H1 (cell line): ENCODE results near the gene MKKS. TPM values are rescaled to one million over a fixed set of nuclear protein-coding genes. Genes with fewer than 3 reads are reported as not detected.

Experiments
- CTCF ChIA-PET: fragments of 300-600 bp; sonication (Branson Sonifier 250); formaldehyde crosslinking; loops from one replicate; lab custom pipeline; 2021; ENCODE audit not compliant: partially characterized antibody; lab: Charles Lee
- POLR2A ChIA-PET: fragments of 300-600 bp; sonication (Branson Sonifier 250); formaldehyde crosslinking; loops from one replicate; lab custom pipeline; 2021; ENCODE audit warnings: inconsistent platforms; ENCODE audit not compliant: partially characterized antibody; lab: Charles Lee
- DNase-seq, 2 experiments: peaks; one replicate each; pipeline versions ENCODE4 v3.0.0 to v3.0.0-alpha.2; 2010 to 2022; ENCODE audit warnings: low spot score in 2 of 2, low read depth in 1 of 2, mixed read lengths in 1 of 2
- FAIRE-seq: peaks from 2 replicates; lab custom pipeline; 2011; peaks lifted over from hg19 to GRCh38; lab: Jason Lieb, UNC
- H2AFZ ChIP-seq: 2 replicates; pipeline ENCODE4 v1.8.1; 2012; ENCODE audit warnings: low read length, inconsistent platforms
- H2AK5ac ChIP-seq: 2 replicates; pipeline ENCODE4 v1.6.1; 2013; ENCODE audit warnings: low read depth, low read length
- H2BK120ac ChIP-seq: replicated peaks from 2 replicates; pipeline ENCODE3; 2013; ENCODE audit warnings: low read depth, low read length, inconsistent platforms
- H2BK12ac ChIP-seq: 2 replicates; pipeline ENCODE4 v1.6.1; 2013; ENCODE audit warnings: low read depth, low read length
- H2BK15ac ChIP-seq: 2 replicates; pipeline ENCODE4 v1.6.1; 2013; ENCODE audit warnings: low read length
- H2BK20ac ChIP-seq: 2 replicates; pipeline ENCODE4 v1.6.1; 2013; ENCODE audit warnings: low read length
- H2BK5ac ChIP-seq: 2 replicates; pipeline ENCODE4 v1.6.1; 2013; ENCODE audit warnings: low read depth, low read length
- H3K14ac ChIP-seq: 2 replicates; pipeline ENCODE4 v1.6.1; 2013; ENCODE audit warnings: inconsistent platforms; ENCODE audit not compliant: insufficient read length
- H3K18ac ChIP-seq: 2 replicates; pipeline ENCODE4 v1.6.1; 2013; ENCODE audit warnings: low read length; ENCODE audit errors: extremely low read depth
- H3K23ac ChIP-seq: 2 replicates; pipeline ENCODE4 v1.6.1; 2013; ENCODE audit warnings: inconsistent platforms; ENCODE audit not compliant: insufficient read length
- H3K23me2 ChIP-seq: 2 replicates; pipeline ENCODE4 v1.6.1; 2013; ENCODE audit warnings: low read depth, low read length
- H3K27ac ChIP-seq: 2 replicates; pipeline ENCODE4 v1.6.1; 2011; ENCODE audit warnings: low read depth, low read length, inconsistent platforms
- H3K27me3 ChIP-seq, 4 experiments: replicated peaks in 1 of 4; 1 replicate in 1 of 4; 2 replicates in 3 of 4; pipeline versions ENCODE4 v1.6.1 to v1.8.1; 2011 to 2013; ENCODE audit warnings: low read length in 3 of 4, mild to moderate bottlenecking in 3 of 4, inconsistent platforms in 2 of 4, mixed read lengths in 2 of 4, moderate library complexity in 1 of 4; ENCODE audit not compliant: control insufficient read depth in 3 of 4, insufficient read depth in 3 of 4; ENCODE audit errors: extremely low read depth in 1 of 4
- H3K36me3 ChIP-seq, 4 experiments: 2 replicates each; pipeline versions ENCODE4 v1.6.1 to v1.8.1; 2011 to 2013; ENCODE audit warnings: mild to moderate bottlenecking in 4 of 4, low read length in 3 of 4, moderate library complexity in 2 of 4, control low read depth in 1 of 4, inconsistent platforms in 1 of 4; ENCODE audit not compliant: insufficient read depth in 4 of 4, control insufficient read depth in 2 of 4
- H3K4ac ChIP-seq: replicated peaks from 2 replicates; pipeline ENCODE3; 2013; ENCODE audit warnings: low read length, low read depth, mixed read lengths, inconsistent platforms; ENCODE audit not compliant: insufficient read length
- H3K4me1 ChIP-seq, 4 experiments: replicated peaks in 1 of 4; 1 replicate in 1 of 4; 2 replicates in 3 of 4; pipeline versions ENCODE4 v1.6.1 to v1.8.1; 2011 to 2013; ENCODE audit warnings: low read length in 3 of 4, inconsistent platforms in 2 of 4, mixed read lengths in 1 of 4; ENCODE audit not compliant: insufficient read depth in 4 of 4, control insufficient read depth in 3 of 4
- H3K4me2 ChIP-seq, 2 experiments: 2 replicates each; pipeline versions ENCODE4 v1.6.1 to v1.8.1; 2011 to 2013; ENCODE audit warnings: low read depth in 2 of 2, low read length in 2 of 2, control low read depth in 1 of 2, inconsistent platforms in 1 of 2, mild to moderate bottlenecking in 1 of 2; ENCODE audit not compliant: insufficient read depth in 1 of 2
- H3K4me3 ChIP-seq, 4 experiments: fragments of 200-600, 300-600 bp in 1 of 4; sonication (generic), shearing (Covaris generic), sonication (Bioruptor Twin) in 1 of 4; 2 replicates each; pipeline versions ENCODE4 v1.5.1 to v1.8.1; 2011 to 2016; ENCODE audit warnings: low read length in 4 of 4, low read depth in 3 of 4, control low read depth in 2 of 4, inconsistent platforms in 2 of 4, mild to moderate bottlenecking in 2 of 4, mixed read lengths in 1 of 4, moderate library complexity in 1 of 4; ENCODE audit not compliant: insufficient read depth in 2 of 4; ENCODE audit errors: extremely low read depth in 1 of 4
- H3K56ac ChIP-seq: replicated peaks from 2 replicates; pipeline ENCODE3; 2013; ENCODE audit warnings: low read depth, mild to moderate bottlenecking, mixed read lengths, low read length, inconsistent platforms; ENCODE audit not compliant: insufficient read length
- H3K79me1 ChIP-seq: 2 replicates; pipeline ENCODE4 v1.6.1; 2013; ENCODE audit warnings: low read depth, low read length, control low read depth
- H3K79me2 ChIP-seq, 2 experiments: 2 replicates each; pipeline versions ENCODE4 v1.6.1 to v1.8.1; 2012 to 2013; ENCODE audit warnings: low read length in 2 of 2, mild to moderate bottlenecking in 2 of 2, inconsistent platforms in 1 of 2; ENCODE audit not compliant: insufficient read depth in 2 of 2, control insufficient read depth in 1 of 2
- H3K9ac ChIP-seq, 4 experiments: replicated peaks in 1 of 4; 1 replicate in 1 of 4; 2 replicates in 3 of 4; pipeline versions ENCODE4 v1.6.1 to v1.8.1; 2011 to 2013; ENCODE audit warnings: low read depth in 3 of 4, low read length in 3 of 4, control low read depth in 2 of 4, mild to moderate bottlenecking in 2 of 4, moderate library complexity in 2 of 4, inconsistent platforms in 1 of 4; ENCODE audit errors: extremely low read depth in 1 of 4
- H3K9me3 ChIP-seq, 2 experiments: 2 replicates each; pipeline versions ENCODE4 v1.6.1 to v1.8.1; 2012 to 2013; ENCODE audit warnings: mild to moderate bottlenecking in 2 of 2, moderate library complexity in 2 of 2, control low read depth in 1 of 2, inconsistent platforms in 1 of 2, low read depth in 1 of 2, low read length in 1 of 2, mixed read lengths in 1 of 2; ENCODE audit not compliant: insufficient read depth in 2 of 2
- H4K20me1 ChIP-seq, 2 experiments: replicated peaks in 1 of 2; 2 replicates each; pipeline versions ENCODE3 to v1.8.1; 2011 to 2013; ENCODE audit warnings: inconsistent platforms in 2 of 2, low read length in 2 of 2, mild to moderate bottlenecking in 1 of 2; ENCODE audit not compliant: insufficient read depth in 2 of 2, control insufficient read depth in 1 of 2
- H4K5ac ChIP-seq: 2 replicates; pipeline ENCODE4 v1.6.1; 2013; ENCODE audit warnings: low read length, low read depth, mixed read lengths, inconsistent platforms; ENCODE audit not compliant: insufficient read length
- H4K8ac ChIP-seq: 2 replicates; pipeline ENCODE4 v1.8.0; 2013; ENCODE audit warnings: mild to moderate bottlenecking, moderate library complexity, low read length, inconsistent platforms; ENCODE audit not compliant: insufficient read depth; ENCODE audit errors: extremely low read depth
- H4K91ac ChIP-seq: replicated peaks from 2 replicates; pipeline ENCODE3; 2013; ENCODE audit warnings: low read length, mixed read lengths, inconsistent platforms; ENCODE audit not compliant: insufficient read length
- JUN ChIP-seq: IDR thresholded peaks from 2 replicates; pipeline ENCODE4 v1.6.1; 2011; ENCODE audit warnings: low read depth, mild to moderate bottlenecking, improper control_type of control experiment, low read length
- MAX ChIP-seq: IDR thresholded peaks from 2 replicates; pipeline ENCODE4 v1.6.1; 2012; ENCODE audit warnings: inconsistent platforms
- NRF1 ChIP-seq: IDR thresholded peaks from 2 replicates; pipeline ENCODE4 v1.6.1; 2011; ENCODE audit warnings: mild to moderate bottlenecking, low read depth, low read length, improper control_type of control experiment
- SRF ChIP-seq: IDR thresholded peaks from 2 replicates; pipeline ENCODE4 v1.6.1; 2011; ENCODE audit warnings: mild to moderate bottlenecking, low read depth, low read length, moderate library complexity
- TAF1 ChIP-seq: IDR thresholded peaks from 2 replicates; pipeline ENCODE4 v1.6.1; 2011; ENCODE audit warnings: mild to moderate bottlenecking, low read depth, low read length
- TBP ChIP-seq: IDR thresholded peaks from 2 replicates; pipeline ENCODE4 v1.6.1; 2011; ENCODE audit warnings: low read depth, low read length, improper control_type of control experiment
- polyA plus RNA-seq, 7 experiments: library from polyadenylated mRNA; depleted of rRNA in 3 of 7; stranded (reverse) in 5 of 7; unstranded in 2 of 7; fragments of >200 nt in 5 of 7; fragments of 200-250 nt in 2 of 7; gene quantifications; 1 replicate in 5 of 7; 2 replicates in 1 of 7; 4 replicates in 1 of 7; pipeline versions ENCODE4 v1.2.1 to v1.2.3, GENCODE V29; 2011 to 2013; ENCODE audit warnings: missing spikeins in 2 of 7, mixed read lengths in 2 of 7
- total RNA-seq: library from RNA; stranded (reverse); fragmentation: NEBNext Ultra II Directional; extraction: Animal tissue kit (Norgen Biotek cat#: 25700); gene quantifications from 2 replicates; pipeline ENCODE4 v1.2.1, GENCODE V29; 2021

Gene MKKS
- total and polyA plus RNA-seq, 2 of the 8 experiments (the other 6 are each of a cell fraction or from before 2014, with no cell fraction given): 15.9 to 24.8 TPM

GRCh38 chr20:10454151-10454750, 20.2 kb upstream of the MKKS start:
- Histone ChIP-seq H3K23ac (no peak overlapping the region), H3K56ac (no peak overlapping the region), H2BK20ac (no peak overlapping the region), H4K91ac (no peak overlapping the region), H3K4me1 (no peaks in the 10 kb centered on the region), H4K8ac (no peak overlapping the region), H3K23me2 (no peaks in the 10 kb centered on the region), H2AK5ac (no peak overlapping the region), H3K27me3 (no peaks in the 10 kb centered on the region), H2AFZ (no peak overlapping the region), H3K79me1 (no peaks in the 10 kb centered on the region), H4K5ac (no peak overlapping the region), H2BK5ac (no peak overlapping the region), H3K4me2 (no peak overlapping the region), H2BK12ac (no peak overlapping the region), H2BK15ac (no peak overlapping the region), H2BK120ac (no peak overlapping the region), H3K9ac (no peak overlapping the region), H3K27ac (no peak overlapping the region), H4K20me1 (peaks cover 0 to 2% of the 10 kb centered on the region in 2 experiments), H3K9me3 (no peaks in the 10 kb centered on the region), H3K36me3 (no peaks in the 10 kb centered on the region), H3K14ac (no peak overlapping the region), H3K4ac (no peak overlapping the region), H3K79me2 (peaks cover 0 to 35% of the 10 kb centered on the region in 2 experiments; a peak in 2 of 4 replicates), H3K18ac (no peak overlapping the region), H3K4me3 (no peak overlapping the region)
- POLR2A ChIA-PET: no interaction called here
- no peak for DNase-seq
- no peak for FAIRE-seq
- TF ChIP-seq SRF (no peak), TAF1 (no peak), MAX (no peak), TBP (no peak), JUN (no peak), NRF1 (no peak)
- CTCF ChIA-PET: no interaction called here
